ENCODE results near the gene RPAP3.

The RPAP3 gene

GRCh38 chr12:47743311-47743860, 37.6 kb upstream of the RPAP3 start:
- no peak for DNase-seq (ENCODE audit: low read depth in 2 of 2)

DNA sequence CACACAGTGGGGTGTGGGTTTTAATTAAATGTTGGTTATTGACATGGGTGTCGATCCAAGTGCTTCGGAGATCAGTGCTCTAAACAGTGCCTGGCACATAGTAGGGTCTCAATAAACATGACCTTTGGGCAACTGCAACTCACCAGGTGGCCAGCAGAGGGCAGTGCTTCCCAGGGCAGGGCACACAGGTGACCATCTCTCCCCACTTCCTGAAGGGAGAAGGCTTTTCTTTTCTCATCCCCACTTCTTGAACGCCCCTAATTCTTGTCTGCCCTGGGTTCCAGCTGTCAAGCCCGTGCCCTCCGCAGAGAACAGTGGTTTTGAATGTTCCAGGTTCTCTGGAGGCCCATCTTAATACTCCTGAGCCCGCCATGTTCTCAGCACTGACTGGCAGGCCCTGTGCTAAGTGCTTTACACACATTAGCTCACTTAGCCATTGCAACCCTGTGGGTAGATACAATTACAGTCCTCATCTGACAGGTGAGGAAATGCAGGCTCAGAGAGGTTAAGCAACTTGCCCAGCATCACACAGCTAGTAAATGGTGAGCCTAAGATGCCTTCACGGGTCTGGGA, 36.5 kb upstream of the RPAP3 start:
- DNase-seq (ENCODE audit: low read depth in 2 of 2), result peak; percentile 27 to 47

GRCh38 chr12:47741340-47741703, 35.5 kb upstream of the RPAP3 start:
- DNase-seq (ENCODE audit: low read depth in 2 of 2), result peak; percentile 14 to 26

- DNase-seq (ENCODE audit: low read depth in 2 of 2), result no peak
Measured at GRCh38 chr12:47740606-47741339, 34.9 kb upstream of the RPAP3 start.

GRCh38 chr12:47739979-47740378, 34.1 kb upstream of the RPAP3 start:
- no peak for DNase-seq (ENCODE audit: low read depth in 2 of 2)

GRCh38 chr12:47739297-47739696, 33.5 kb upstream of the RPAP3 start:
- no peak for DNase-seq (ENCODE audit: low read depth in 2 of 2)

GRCh38 chr12:47737936-47738594, 32.2 kb upstream of the RPAP3 start:
- no peak for DNase-seq (ENCODE audit: low read depth in 2 of 2)

DNA sequence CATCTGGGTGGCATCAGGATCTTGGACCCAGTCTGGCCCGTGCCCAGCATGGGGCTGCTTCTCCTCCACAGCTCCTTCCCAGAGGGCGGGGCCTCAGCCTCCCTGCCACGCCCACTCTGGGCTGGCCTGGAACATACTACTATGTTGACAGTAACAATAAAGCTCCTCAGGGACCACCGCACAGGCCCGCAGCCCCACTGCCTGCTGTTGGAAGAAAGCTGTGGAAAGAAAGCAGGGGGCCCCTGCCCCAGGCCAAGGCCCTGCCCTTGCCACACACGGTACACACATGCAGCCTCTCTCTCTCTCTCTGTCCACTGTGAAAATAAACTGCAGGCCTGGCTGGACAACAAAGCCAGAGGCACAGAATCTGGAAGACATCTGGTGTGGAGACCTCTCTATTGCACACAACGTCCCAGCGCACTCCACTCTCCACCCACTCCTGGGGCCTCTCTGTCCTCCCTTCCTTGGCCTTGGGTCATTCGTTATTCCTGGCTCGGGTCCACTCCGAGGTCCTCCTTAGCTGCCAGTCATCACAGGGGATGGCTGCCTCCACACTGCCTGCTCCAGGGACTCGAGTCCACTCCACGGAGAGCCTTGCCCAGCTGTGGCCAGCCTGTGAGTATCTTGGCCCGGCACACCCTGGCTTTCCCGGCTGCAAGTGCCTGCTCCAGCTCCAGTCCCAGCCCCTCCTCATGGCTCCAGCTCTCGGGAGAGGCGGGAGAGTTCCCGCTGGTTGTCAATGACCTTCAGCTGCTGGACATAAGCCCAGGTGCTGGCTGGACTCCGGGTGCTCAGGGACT, 31.2 kb upstream of the RPAP3 start:
- DNase-seq (ENCODE audit: low read depth in 2 of 2), result no peak

DNA sequence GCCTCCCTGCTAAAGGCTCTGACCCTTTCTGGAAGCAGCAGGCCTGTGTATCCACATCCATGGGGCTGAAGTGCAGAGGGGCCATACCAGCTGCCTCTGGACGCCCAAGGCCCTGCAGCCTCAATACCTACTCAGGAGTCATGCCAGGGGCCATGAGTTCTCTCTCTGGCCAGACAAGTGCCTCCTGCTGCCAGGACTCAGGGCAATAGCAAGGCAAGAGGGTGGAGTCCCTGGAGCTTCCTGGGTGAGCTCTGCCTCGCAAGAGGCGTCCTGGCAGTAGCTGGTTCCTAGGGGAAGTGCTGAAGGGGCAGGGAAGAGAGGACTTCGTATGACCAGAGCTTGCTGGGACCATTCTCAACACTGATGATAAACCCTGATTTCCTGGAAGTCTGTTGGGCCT, 30.4 kb upstream of the RPAP3 start:
- no peak for DNase-seq (ENCODE audit: low read depth in 2 of 2)

GRCh38 chr12:47735649-47736048, 29.8 kb upstream of the RPAP3 start:
- DNase-seq (ENCODE audit: low read depth in 2 of 2), result no peak

DNA sequence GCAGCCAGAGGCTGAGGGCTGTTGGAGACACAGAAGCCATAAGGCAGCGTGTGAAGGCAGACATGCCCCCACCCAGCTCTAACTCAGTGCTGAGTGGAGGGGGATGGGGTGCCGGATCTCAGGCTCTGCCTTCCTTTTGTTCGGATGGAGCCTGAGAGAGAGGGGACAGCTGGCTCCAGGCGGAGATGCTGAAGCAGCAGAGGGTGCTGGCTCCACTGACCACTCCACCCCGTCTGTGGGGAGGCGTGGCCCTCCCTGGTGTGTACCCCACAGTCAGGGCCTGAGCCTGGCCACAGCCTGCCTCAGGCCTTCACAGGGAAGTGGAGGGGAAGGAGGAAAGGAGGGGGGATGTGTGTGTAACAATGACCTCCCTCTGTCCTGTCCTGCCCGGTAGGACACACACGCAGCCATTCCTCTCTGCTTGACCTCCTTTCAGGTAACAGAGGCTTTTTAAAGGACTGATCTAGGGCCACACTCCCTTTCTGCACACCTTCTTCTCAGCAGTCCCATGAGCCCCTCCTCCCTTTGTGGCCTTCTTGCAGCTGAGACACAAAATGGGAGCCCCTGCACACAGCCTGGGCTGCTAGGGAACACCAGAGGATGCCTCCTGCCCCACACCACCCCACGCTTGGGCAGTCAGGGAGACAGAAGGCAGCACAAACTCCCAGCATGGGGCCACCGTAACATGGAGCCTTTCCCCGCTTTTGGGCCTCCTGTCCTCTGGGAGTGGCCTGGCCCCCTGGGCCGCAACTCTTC, 29.1 kb upstream of the RPAP3 start:
- DNase-seq (ENCODE audit: low read depth in 2 of 2), result no peak

GRCh38 chr12:47733142-47733541, 27.3 kb upstream of the RPAP3 start:
- DNase-seq (ENCODE audit: low read depth in 2 of 2), result no peak

- DNase-seq (ENCODE audit: low read depth in 2 of 2), result no peak
Measured at GRCh38 chr12:47732504-47732903, 26.7 kb upstream of the RPAP3 start.

- no peak for DNase-seq (ENCODE audit: low read depth in 2 of 2)
Measured at GRCh38 chr12:47731723-47732122, 25.9 kb upstream of the RPAP3 start.

DNA sequence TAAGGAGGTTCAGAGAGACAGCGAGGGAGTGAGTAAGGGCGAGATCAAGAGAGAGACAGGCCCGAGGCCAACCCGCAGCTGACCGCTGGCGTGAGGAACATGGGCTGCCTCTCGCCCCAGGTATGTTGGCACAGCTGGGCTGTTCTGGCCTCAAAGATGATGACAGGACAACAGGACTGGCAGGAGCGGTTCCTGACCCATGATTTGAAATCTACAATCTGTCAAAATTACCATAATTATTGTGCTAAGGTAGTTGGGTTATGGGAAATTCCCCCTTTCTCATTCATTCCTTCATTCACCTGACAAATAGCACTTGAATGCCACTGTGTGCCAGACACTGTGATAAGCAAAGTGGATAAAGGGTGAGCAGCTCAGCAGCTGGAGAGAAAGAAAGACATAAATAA, 24.5 kb upstream of the RPAP3 start:
- DNase-seq (ENCODE audit: low read depth in 2 of 2), result no peak

- DNase-seq (ENCODE audit: low read depth in 2 of 2), result no peak
Measured at GRCh38 chr12:47729233-47729632, 23.4 kb upstream of the RPAP3 start.

GRCh38 chr12:47725893-47726292, 20.1 kb upstream of the RPAP3 start:
- DNase-seq (ENCODE audit: low read depth in 2 of 2), result no peak

GRCh38 chr12:47725091-47725772, 19.4 kb upstream of the RPAP3 start, which contains the start of gene ENDOU:
ENDOU (minus strand) TSS chr12:47725490; CDS start chr12:47725413, 77 bp downstream.
- no peak for DNase-seq (ENCODE audit: low read depth in 2 of 2)

DNA sequence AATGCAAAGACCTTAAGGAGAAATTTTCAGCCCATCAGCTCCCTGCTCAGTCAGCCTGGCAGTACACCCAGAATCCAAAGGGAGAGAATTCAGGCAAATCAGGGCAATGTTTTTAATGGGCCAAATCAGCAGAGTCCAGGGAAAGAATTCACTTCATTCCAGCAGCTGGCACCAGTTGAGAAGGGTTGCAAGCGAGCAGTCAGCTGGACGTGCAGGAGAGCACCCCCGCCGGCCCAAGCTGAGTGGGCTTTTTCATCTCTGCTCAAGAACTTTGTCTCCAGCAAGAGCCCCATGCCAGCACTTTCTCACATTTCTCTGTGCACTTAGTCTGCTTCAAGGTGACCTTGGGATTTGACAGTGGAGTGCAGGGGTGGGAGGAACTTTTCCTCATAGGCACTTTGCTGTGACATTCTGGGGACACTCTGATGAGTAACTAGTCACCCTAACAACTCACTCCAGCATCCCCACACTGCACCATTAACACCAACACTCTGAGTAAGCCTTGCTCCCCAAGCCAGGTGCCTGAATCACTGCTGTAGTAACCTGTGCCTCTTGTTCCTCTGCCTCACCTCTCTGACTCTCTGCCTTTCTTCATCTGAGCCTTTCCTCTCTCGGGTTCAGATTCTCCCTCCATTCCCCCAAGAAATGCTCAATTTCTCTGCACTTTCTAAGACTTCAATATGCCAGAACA, 17.3 kb upstream of the RPAP3 start:
- no peak for DNase-seq (ENCODE audit: low read depth in 2 of 2)
